SK-N-SH treated with all-trans-retinoic acid at 6 μM for 48 hours (cell line): Measurements from ENCODE around the gene MAGI3.

ENCODE experiments used
- ATAC-seq: fragments of 200-7000 bp; cut with Tn5 transposase; 3 replicates; pipeline ENCODE4 v1.9.1; 2020; ENCODE audit warnings: mild to moderate bottlenecking, moderate library complexity
- ARNTL ChIP-seq: fragments of 450-650 bp; formaldehyde crosslinking; IDR thresholded peaks from 2 replicates; pipeline ENCODE4 v1.5.0; 2020; ENCODE audit warnings: low read depth, mild to moderate bottlenecking, moderate library complexity, borderline replicate concordance
- BACH2 ChIP-seq: fragments of 250-450 bp; sonication (Bioruptor Pico); IDR thresholded peaks from 2 replicates; pipeline ENCODE4 v1.9.0; 2021; ENCODE audit warnings: mild to moderate bottlenecking, borderline replicate concordance
- ESRRG ChIP-seq: fragments of 250-450 bp; sonication (Bioruptor Pico); IDR thresholded peaks from 2 replicates; pipeline ENCODE4 v1.6.1; 2021; ENCODE audit warnings: mild to moderate bottlenecking
- GLIS3 ChIP-seq: fragments of 250-450 bp; sonication (Bioruptor Pico); IDR thresholded peaks from 2 replicates; pipeline ENCODE4 v1.5.0; 2020; ENCODE audit warnings: mild to moderate bottlenecking, moderate library complexity
- PATZ1 ChIP-seq: fragments of 250-450 bp; sonication (Bioruptor Pico); IDR thresholded peaks from 2 replicates; pipeline ENCODE4 v1.8.0; 2020; ENCODE audit warnings: mild to moderate bottlenecking, moderate library complexity, borderline replicate concordance
- PPARA ChIP-seq: fragments of 250-450 bp; sonication (Bioruptor Pico); IDR thresholded peaks from 2 replicates; pipeline ENCODE4 v1.5.0; 2020; ENCODE audit warnings: mild to moderate bottlenecking, borderline replicate concordance
- RARB ChIP-seq: fragments of 250-450 bp; sonication (Bioruptor Pico); IDR thresholded peaks from 2 replicates; pipeline ENCODE4 v1.8.0; 2021; ENCODE audit warnings: mild to moderate bottlenecking, moderate library complexity
- SNAI2 ChIP-seq: fragments of 250-450 bp; sonication (Bioruptor Pico); IDR thresholded peaks from 2 replicates; pipeline ENCODE4 v1.5.0; 2020; ENCODE audit warnings: mild to moderate bottlenecking, moderate library complexity
- TOX ChIP-seq: fragments of 250-450 bp; sonication (Bioruptor Pico); IDR thresholded peaks from 2 replicates; pipeline ENCODE4 v1.8.0; 2021; ENCODE audit warnings: mild to moderate bottlenecking, moderate library complexity, borderline replicate concordance
- TSHZ2 ChIP-seq: fragments of 250-450 bp; sonication (Bioruptor Pico); IDR thresholded peaks from 2 replicates; pipeline ENCODE4 v1.5.0; 2020; ENCODE audit warnings: mild to moderate bottlenecking, moderate library complexity
- ZC3H10 ChIP-seq: fragments of 250-450 bp; sonication (Bioruptor Pico); IDR thresholded peaks from 2 replicates; pipeline ENCODE4 v1.5.1; 2021; ENCODE audit warnings: mild to moderate bottlenecking, moderate library complexity
- ZFP3 ChIP-seq: fragments of 250-450 bp; sonication (Bioruptor Pico); IDR thresholded peaks from 2 replicates; pipeline ENCODE4 v1.5.0; 2020; ENCODE audit warnings: mild to moderate bottlenecking, moderate library complexity
- ZFP30 ChIP-seq: fragments of 450-650 bp; formaldehyde crosslinking; IDR thresholded peaks from 2 replicates; pipeline ENCODE4 v1.5.0; 2022; ENCODE audit warnings: mild to moderate bottlenecking, moderate library complexity
- ZNF565 ChIP-seq: fragments of 450-650 bp; formaldehyde crosslinking; conservative IDR thresholded peaks from 2 replicates; pipeline ENCODE4 v1.5.0; 2020; ENCODE audit warnings: low read depth, mild to moderate bottlenecking, moderate library complexity
- ZNF8 ChIP-seq: fragments of 450-650 bp; formaldehyde crosslinking; IDR thresholded peaks from 2 replicates; pipeline ENCODE4 v1.5.0; 2020; ENCODE audit warnings: mild to moderate bottlenecking, moderate library complexity
- TF ChIP-seq, protein P1 (sequence below): fragments of 250-450 bp; sonication (Bioruptor Pico); IDR thresholded peaks from 2 replicates; pipeline ENCODE4 v1.8.0; 2021; ENCODE audit warnings: low read depth, mild to moderate bottlenecking, moderate library complexity, borderline replicate concordance
- TF ChIP-seq, protein P2 (sequence below): fragments of 250-450 bp; sonication (Bioruptor Pico); IDR thresholded peaks from 2 replicates; pipeline ENCODE4 v1.5.1; 2021; ENCODE audit warnings: mild to moderate bottlenecking, moderate library complexity

Gene MAGI3

GRCh38 chr1:113582084-113582483 lies 191.8 kb downstream of the MAGI3 start:
- no peak for ATAC-seq
- TF ChIP-seq RARB (CRISPR knock-in tag) (no peak), ZC3H10 (CRISPR knock-in tag) (no peak), ZFP3 (CRISPR knock-in tag) (no peak), ZNF8 (CRISPR knock-in tag) (no peak), ZFP30 (no peak), BACH2 (CRISPR knock-in tag) (no peak), ARNTL (CRISPR knock-in tag) (no peak)
- TF ChIP-seq, protein P1, sequence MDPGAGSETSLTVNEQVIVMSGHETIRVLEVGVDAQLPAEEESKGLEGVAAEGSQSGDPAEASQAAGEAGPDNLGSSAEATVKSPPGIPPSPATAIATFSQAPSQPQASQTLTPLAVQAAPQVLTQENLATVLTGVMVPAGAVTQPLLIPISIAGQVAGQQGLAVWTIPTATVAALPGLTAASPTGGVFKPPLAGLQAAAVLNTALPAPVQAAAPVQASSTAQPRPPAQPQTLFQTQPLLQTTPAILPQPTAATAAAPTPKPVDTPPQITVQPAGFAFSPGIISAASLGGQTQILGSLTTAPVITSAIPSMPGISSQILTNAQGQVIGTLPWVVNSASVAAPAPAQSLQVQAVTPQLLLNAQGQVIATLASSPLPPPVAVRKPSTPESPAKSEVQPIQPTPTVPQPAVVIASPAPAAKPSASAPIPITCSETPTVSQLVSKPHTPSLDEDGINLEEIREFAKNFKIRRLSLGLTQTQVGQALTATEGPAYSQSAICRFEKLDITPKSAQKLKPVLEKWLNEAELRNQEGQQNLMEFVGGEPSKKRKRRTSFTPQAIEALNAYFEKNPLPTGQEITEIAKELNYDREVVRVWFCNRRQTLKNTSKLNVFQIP (CRISPR knock-in tag): no peak

DNA sequence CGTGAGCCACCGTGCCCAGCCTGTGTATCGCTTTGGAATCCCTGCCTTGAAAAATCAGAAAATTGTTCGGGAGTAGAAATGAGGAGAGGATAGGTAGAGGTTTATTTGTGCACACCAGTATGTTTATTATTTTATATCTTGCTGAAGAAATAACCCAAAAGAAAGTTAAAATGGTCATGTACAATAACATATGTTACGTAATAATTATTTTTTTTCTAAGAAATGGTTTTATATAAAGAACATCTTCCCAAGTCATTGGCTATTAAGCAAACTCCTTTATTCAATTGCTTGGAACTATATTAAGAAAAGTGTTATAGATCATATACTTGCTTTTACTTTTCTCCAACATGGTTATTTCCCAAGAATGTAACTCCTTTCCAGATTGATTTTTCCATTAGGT lies 197.2 kb downstream of the MAGI3 start:
- no peak for TF ChIP-seq TSHZ2 (CRISPR knock-in tag)
- no peak for TF ChIP-seq TOX (CRISPR knock-in tag)
- TF ChIP-seq ZNF565: no peak
- ATAC-seq: no peak

GRCh38 chr1:113592230-113592629 lies 201.9 kb downstream of the MAGI3 start:
- no peak for ATAC-seq
- TF ChIP-seq BACH2 (CRISPR knock-in tag) (no peak), PATZ1 (no peak), SNAI2 (no peak), TSHZ2 (CRISPR knock-in tag) (no peak), ZNF8 (CRISPR knock-in tag) (no peak), ARNTL (CRISPR knock-in tag) (no peak), ZFP3 (CRISPR knock-in tag) (no peak), TOX (CRISPR knock-in tag) (no peak), GLIS3 (CRISPR knock-in tag) (no peak), RARB (CRISPR knock-in tag) (no peak), ZFP30 (no peak), PPARA (CRISPR knock-in tag) (no peak), ESRRG (no peak), ZNF565 (no peak), ZC3H10 (CRISPR knock-in tag) (no peak)
- TF ChIP-seq, protein P1 (CRISPR knock-in tag): no peak
- TF ChIP-seq, protein P2, sequence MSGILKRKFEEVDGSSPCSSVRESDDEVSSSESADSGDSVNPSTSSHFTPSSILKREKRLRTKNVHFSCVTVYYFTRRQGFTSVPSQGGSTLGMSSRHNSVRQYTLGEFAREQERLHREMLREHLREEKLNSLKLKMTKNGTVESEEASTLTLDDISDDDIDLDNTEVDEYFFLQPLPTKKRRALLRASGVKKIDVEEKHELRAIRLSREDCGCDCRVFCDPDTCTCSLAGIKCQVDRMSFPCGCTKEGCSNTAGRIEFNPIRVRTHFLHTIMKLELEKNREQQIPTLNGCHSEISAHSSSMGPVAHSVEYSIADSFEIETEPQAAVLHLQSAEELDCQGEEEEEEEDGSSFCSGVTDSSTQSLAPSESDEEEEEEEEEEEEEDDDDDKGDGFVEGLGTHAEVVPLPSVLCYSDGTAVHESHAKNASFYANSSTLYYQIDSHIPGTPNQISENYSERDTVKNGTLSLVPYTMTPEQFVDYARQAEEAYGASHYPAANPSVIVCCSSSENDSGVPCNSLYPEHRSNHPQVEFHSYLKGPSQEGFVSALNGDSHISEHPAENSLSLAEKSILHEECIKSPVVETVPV (CRISPR knock-in tag): no peak
